ENCODE data around the gene ZNF768. TPM values are rescaled to one million over a fixed set of nuclear protein-coding genes. Genes with fewer than 3 reads are reported as not detected.

ZNF768 gene
- total RNA-seq, 1 donor from 2014 or later: 25.8 TPM

DNA sequence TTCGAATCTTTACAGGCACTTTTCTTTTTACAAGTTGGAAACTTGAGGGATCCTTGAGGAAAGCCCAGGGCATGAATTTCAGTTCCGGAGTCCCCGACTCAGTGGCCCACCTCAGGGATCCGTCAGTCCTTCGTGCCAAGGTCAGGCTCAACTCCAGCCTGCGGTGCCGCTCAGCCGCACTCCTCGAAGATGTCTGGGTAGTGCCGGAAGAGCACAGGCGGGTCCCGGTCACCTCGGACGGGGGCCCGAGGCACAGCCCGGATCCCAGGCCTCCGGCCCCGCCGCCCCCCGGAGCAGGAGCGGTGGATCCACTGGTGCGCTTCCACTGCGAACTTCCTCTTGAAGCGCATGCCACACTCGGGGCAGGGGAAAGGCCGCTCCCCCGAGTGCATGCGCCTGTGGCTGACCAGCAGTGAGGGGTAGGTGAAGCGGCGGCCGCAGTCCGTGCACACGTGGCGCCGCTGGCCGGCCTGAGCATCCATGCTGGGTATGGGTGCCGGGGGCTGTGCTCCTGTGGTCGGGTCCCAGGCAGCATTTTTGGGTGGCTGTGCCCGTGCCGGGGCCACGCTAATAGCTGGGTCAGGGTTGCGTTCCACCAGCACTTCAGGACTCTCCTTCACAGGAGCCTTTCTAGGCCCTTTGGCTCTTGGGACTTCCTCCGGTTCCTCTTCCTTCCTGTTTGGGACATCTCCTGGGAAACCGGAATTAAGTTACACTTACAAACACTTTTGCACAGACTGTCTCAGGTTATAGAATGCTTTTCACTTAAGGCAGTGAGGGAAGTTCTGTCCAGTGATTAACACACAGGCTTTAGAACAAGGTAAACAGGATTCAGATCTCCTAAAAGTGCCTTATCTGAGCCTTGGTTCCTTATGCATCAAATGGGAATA, 43.6 kb upstream of the ZNF768 start:
- H3K27ac ChIP-seq: peak overlapping the region; percentile 99
- intact Hi-C loops (cut with DNase I): no loop called here
- DNase-seq (no peak), ATAC-seq (no peak)
- no peak for TF ChIP-seq CTCF (IDR thresholded peaks at IDR 0.05)
- no peaks in the 10 kb centered on the region for H3K27me3 ChIP-seq
- no peaks in the 10 kb centered on the region for H3K9me3 ChIP-seq
- H3K36me3 ChIP-seq: no peaks in the 10 kb centered on the region
- peaks cover 17% of the 10 kb centered on the region for H3K4me1 ChIP-seq
- peak overlapping the region; percentile 88 for H3K4me3 ChIP-seq

DNA sequence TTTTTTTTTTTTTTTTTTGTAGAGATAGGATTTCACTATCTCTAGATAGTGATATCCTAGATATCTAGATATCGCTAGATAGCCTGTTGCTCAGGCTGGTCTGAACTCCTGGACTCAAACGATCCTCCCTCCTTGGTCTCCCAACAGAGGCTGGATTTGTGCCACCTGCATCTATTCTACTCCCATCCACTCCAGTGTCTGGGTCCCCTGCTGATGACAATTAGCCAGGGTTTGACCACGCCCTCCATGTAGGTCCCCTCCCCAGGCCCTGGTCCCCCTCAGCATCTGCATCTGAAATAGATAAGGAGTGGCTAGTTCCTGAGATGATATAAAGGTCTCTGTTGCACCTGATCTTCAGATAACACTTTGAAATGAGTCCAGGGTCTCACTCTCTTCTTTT, 42.9 kb upstream of the ZNF768 start:
- no peaks in the 10 kb centered on the region for H3K9me3 ChIP-seq
- no peak overlapping the region for H3K27ac ChIP-seq
- intact Hi-C loops (cut with DNase I): no loop called here
- H3K4me1 ChIP-seq: peaks cover 17% of the 10 kb centered on the region
- H3K36me3 ChIP-seq: no peaks in the 10 kb centered on the region
- no peak for ATAC-seq
- no peaks in the 10 kb centered on the region for H3K27me3 ChIP-seq
- TF ChIP-seq CTCF (IDR thresholded peaks at IDR 0.05): no peak
- H3K4me3 ChIP-seq: no peak overlapping the region
- no peak for DNase-seq

DNA sequence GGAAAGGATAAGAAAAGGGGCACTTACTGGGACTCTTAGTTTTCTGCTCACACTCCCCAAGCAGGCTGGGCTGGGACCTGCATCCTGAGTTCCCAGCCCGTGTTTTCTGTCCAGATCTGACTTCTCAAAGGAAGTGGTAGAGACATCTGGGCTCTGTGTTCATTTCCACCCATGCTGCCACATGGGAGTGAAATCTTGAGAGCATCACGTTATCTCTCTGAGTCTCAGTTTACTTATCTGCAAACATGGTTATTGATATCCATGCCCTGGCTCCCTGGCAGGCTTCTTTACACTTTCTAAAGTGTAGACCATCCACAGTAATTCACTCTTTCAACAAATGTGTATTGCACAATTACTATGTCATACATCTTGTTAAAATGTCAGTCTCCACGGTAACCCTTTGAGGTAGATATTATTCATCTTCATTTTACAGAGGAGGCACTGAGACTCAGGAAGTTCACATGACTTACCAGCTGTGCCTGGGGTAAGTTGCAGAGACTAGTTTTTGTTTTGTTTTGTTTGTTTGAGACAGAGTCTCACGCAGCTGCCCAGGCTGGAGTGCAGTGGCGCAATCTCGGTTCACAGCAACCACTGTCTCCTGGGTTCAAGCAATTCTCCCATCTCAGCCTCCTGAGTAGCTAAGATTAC, 41.7 kb upstream of the ZNF768 start:
- DNase-seq: no peak
- intact Hi-C loops (cut with DNase I): no loop called here
- no peak overlapping the region for H3K27ac ChIP-seq
- no peak for TF ChIP-seq CTCF (IDR thresholded peaks at IDR 0.05)
- no peaks in the 10 kb centered on the region for H3K9me3 ChIP-seq
- no peak overlapping the region for H3K4me3 ChIP-seq
- no peaks in the 10 kb centered on the region for H3K27me3 ChIP-seq
- H3K36me3 ChIP-seq: no peaks in the 10 kb centered on the region
- H3K4me1 ChIP-seq: peaks cover 17% of the 10 kb centered on the region
- no peak for ATAC-seq

GRCh38 chr16:30567160-30567990, 41.0 kb upstream of the ZNF768 start:
- no peak for DNase-seq
- Histone ChIP-seq H3K4me1 (peaks cover 14% of the 10 kb centered on the region), H3K4me3 (no peak overlapping the region), H3K36me3 (no peaks in the 10 kb centered on the region), H3K27ac (no peak overlapping the region), H3K27me3 (no peaks in the 10 kb centered on the region), H3K9me3 (no peaks in the 10 kb centered on the region)
- intact Hi-C loops (cut with DNase I): no loop called here
- ATAC-seq: no peak
- TF ChIP-seq CTCF (IDR thresholded peaks at IDR 0.05): no peak

DNA sequence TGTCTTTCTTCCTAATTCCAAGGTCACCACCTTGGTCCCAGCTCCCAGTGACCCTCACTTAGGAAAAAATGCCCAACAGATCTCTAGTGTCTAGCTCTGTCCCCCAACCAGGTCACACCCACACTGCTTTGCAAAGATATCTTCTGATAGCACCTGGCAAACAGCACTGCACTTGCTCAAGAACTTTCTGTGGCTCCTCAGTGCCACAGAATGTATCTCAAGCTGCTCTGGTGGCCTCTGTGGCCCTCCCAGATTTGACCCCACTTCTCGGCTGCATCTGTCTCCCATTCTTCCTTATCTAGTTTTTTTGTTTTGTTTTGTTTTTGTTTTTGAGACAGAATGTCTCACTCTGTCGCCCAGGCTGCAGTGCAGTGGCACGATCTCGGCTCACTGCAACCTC, 40.2 kb upstream of the ZNF768 start:
- Histone ChIP-seq H3K9me3 (no peaks in the 10 kb centered on the region), H3K4me3 (no peak overlapping the region), H3K27me3 (no peaks in the 10 kb centered on the region), H3K27ac (no peak overlapping the region), H3K4me1 (peaks cover 12% of the 10 kb centered on the region), H3K36me3 (no peaks in the 10 kb centered on the region)
- DNase-seq (no peak), ATAC-seq (no peak)
- intact Hi-C loops (cut with DNase I): no loop called here
- TF ChIP-seq CTCF (IDR thresholded peaks at IDR 0.05): no peak
